ENCODE results near the gene TRIM65. TPM values are rescaled to one million over a fixed set of nuclear protein-coding genes. Genes with fewer than 3 reads are reported as not detected.

The TRIM65 gene
- total and polyA plus RNA-seq, 10 of the 15 experiments (the other 5 are each of a cell fraction or from before 2014, with no cell fraction given): 1.4 to 26.0 (median 10.8) TPM

GRCh38 chr17:75922963-75923874, 26.5 kb upstream of the TRIM65 start:
- Histone ChIP-seq H3K4me3 (no peak overlapping the region), H2AFZ (ENCODE audit: control insufficient read depth, low read depth, low read length) (no peak overlapping the region), H3K4me2 (ENCODE audit: control insufficient read depth, insufficient read depth) (no peak overlapping the region), H3K9me3 (replicated peaks; ENCODE audit: control insufficient read depth, insufficient read depth, low read length) (no peaks in the 10 kb centered on the region), H3K27ac (ENCODE audit: control insufficient read depth, insufficient read depth) (no peak overlapping the region), H4K20me1 (ENCODE audit: control insufficient read depth, insufficient read depth) (no peaks in the 10 kb centered on the region), H3K36me3 (ENCODE audit: control insufficient read depth in 2 of 2, insufficient read depth in 2 of 2, low read length in 1 of 2) (no peaks in the 10 kb centered on the region), H3K79me2 (ENCODE audit: control insufficient read depth, insufficient read depth, low read length) (no peaks in the 10 kb centered on the region), H3K4me1 (ENCODE audit: control insufficient read depth, insufficient read depth, low read length) (no peaks in the 10 kb centered on the region), H3K27me3 (replicated peaks in 1 of 2; ENCODE audit: control insufficient read depth in 2 of 2, insufficient read depth in 2 of 2, low read length in 1 of 2) (no peaks in the 10 kb centered on the region), H3K9ac (ENCODE audit: control insufficient read depth, insufficient read depth, low read length) (no peak overlapping the region)
- no peak; the same call in 2 of the 3 replicates for ATAC-seq
- 81% methylated on average over 19 of the region's 19 CpGs for WGBS (ENCODE audit: insufficient coverage, insufficient replicate concordance, low lambda C conversion rate, missing lambda C conversion rate)
- no peak for TF ChIP-seq HCFC1 (IDR thresholded peaks at IDR 0.05; ENCODE audit: low read length)
- no peak for TF ChIP-seq ZNF687 (IDR thresholded peaks at IDR 0.05)
- TF ChIP-seq ZNF24 (IDR thresholded peaks at IDR 0.05): no peak
- TF ChIP-seq PAX8 (IDR thresholded peaks at IDR 0.05): no peak
- TF ChIP-seq SP1 (IDR thresholded peaks at IDR 0.05; ENCODE audit: low read depth, low read length): no peak
- TF ChIP-seq TBL1XR1 (IDR thresholded peaks at IDR 0.05; ENCODE audit: low read depth, low read length): no peak
- ChIA-PET RAD21 (ENCODE audit: unreplicated experiment) (no interaction called here), SMC1A (ENCODE audit: uncharacterized antibody, unreplicated experiment) (interaction anchor here (0.7 kb wide), 1 partner anchor 42 kb away, joined by 3 read pairs; no protein-coding TSS in a partner anchor), POLR2A (no interaction called here), CTCF (interaction anchor here (1.2 kb wide), 1 partner anchor 18 kb away, joined by 3 read pairs; no protein-coding TSS in a partner anchor)
- in situ Hi-C loops (cut with MboI) (no loop called here), intact Hi-C loops (cut with micrococcal nuclease; ENCODE audit: unreplicated experiment) (no loop called here)
- DNase-seq (ENCODE audit: low read depth, low spot score): no peak
- no TSS peak for BruUV-seq (replicated peaks)
- FAIRE-seq: no peak

Measured in GM12878 (cell line).